GM06990 (cell line): ENCODE data around the gene NUP153.

Source experiments
- DNase-seq: peaks from one replicate; pipeline ENCODE4 v3.0.0-alpha.2; 2011; ENCODE audit not compliant: insufficient read length; ENCODE audit errors: extremely low read depth
- H3K27me3 ChIP-seq: replicated peaks from 2 replicates; pipeline ENCODE4 v1.6.0; 2011; ENCODE audit warnings: low read length; ENCODE audit not compliant: control insufficient read depth, insufficient read depth
- H3K36me3 ChIP-seq: 2 replicates; pipeline ENCODE4 v1.5.1; 2011; ENCODE audit warnings: low read length; ENCODE audit not compliant: control insufficient read depth, insufficient read depth
- H3K4me3 ChIP-seq: replicated peaks from 2 replicates; pipeline ENCODE4 v1.5.1; 2011; ENCODE audit warnings: low read depth, mild to moderate bottlenecking, control low read depth, low read length
- CTCF ChIP-seq: IDR thresholded peaks from 2 replicates; pipeline ENCODE4 v1.5.1; 2011; ENCODE audit warnings: low read length, control low read depth, mild to moderate bottlenecking, inconsistent platforms; ENCODE audit not compliant: insufficient read depth, poor library complexity, severe bottlenecking

NUP153 gene

GRCh38 chr6:17691925-17692538 is 14.7 kb downstream of the NUP153 start:
- Histone ChIP-seq H3K36me3 (no peaks in the 10 kb centered on the region), H3K27me3 (no peaks in the 10 kb centered on the region), H3K4me3 (no peak overlapping the region)
- no peak for TF ChIP-seq CTCF
- no peak for DNase-seq

- no peak for DNase-seq
- Histone ChIP-seq H3K36me3 (no peaks in the 10 kb centered on the region), H3K4me3 (no peak overlapping the region), H3K27me3 (no peaks in the 10 kb centered on the region)
- no peak for TF ChIP-seq CTCF
These were observed 18.2 kb downstream of the NUP153 start for GRCh38 chr6:17688481-17688880.

- H3K27me3 ChIP-seq: no peaks in the 10 kb centered on the region
- no peak overlapping the region for H3K4me3 ChIP-seq
- no peak for TF ChIP-seq CTCF
- H3K36me3 ChIP-seq: no peaks in the 10 kb centered on the region; the same call in 1 of the 2 replicates
- DNase-seq: no peak
These were observed 19.6 kb downstream of the NUP153 start for GRCh38 chr6:17687136-17687535.

GRCh38 chr6:17684134-17684533 is 22.6 kb downstream of the NUP153 start:
- no peak overlapping the region for H3K4me3 ChIP-seq
- DNase-seq: no peak
- no peak for TF ChIP-seq CTCF
- no peaks in the 10 kb centered on the region for H3K27me3 ChIP-seq
- peaks cover 2% of the 10 kb centered on the region; the same call in 1 of the 2 replicates for H3K36me3 ChIP-seq

- TF ChIP-seq CTCF: no peak
- no peaks in the 10 kb centered on the region for H3K27me3 ChIP-seq
- peaks cover 2% of the 10 kb centered on the region; the same call in 1 of the 2 replicates for H3K36me3 ChIP-seq
- no peak overlapping the region for H3K4me3 ChIP-seq
- no peak for DNase-seq
These were observed 23.3 kb downstream of the NUP153 start for GRCh38 chr6:17683428-17683827.

- no peak for TF ChIP-seq CTCF
- H3K4me3 ChIP-seq: no peak overlapping the region
- peaks cover 2% of the 10 kb centered on the region; the same call in 1 of the 2 replicates for H3K36me3 ChIP-seq
- no peaks in the 10 kb centered on the region for H3K27me3 ChIP-seq
- no peak for DNase-seq
These were observed 27.0 kb downstream of the NUP153 start for GRCh38 chr6:17679726-17680125.
